Immature natural killer cell (primary cell): Measurements from ENCODE around the gene DEFB125. TPM values are rescaled to one million over a fixed set of nuclear protein-coding genes. Genes with fewer than 3 reads are reported as not detected.
"Not testable (repeated sequence)": the region's sequence is repeated elsewhere in the genome, so short reads cannot be mapped to it uniquely, and the experiment has no call there.

Source experiments
- DNase-seq, 3 donors: peaks; one replicate each; pipeline ENCODE4 v3.0.0; 2022; ENCODE audit warnings: mixed read lengths in 1 of 3
- H3K27ac Mint-ChIP-seq, 6 donors: one replicate each; pipeline ENCODE4 v1.8.0; 2020; ENCODE audit warnings: mixed read lengths in 6 of 6, mild to moderate bottlenecking in 5 of 6, inconsistent platforms in 4 of 6, moderate library complexity in 3 of 6
- H3K27me3 Mint-ChIP-seq, 3 donors: one replicate each; pipeline ENCODE4 v1.8.0; 2020 to 2021; ENCODE audit warnings: low read depth in 3 of 3, mild to moderate bottlenecking in 3 of 3, mixed read lengths in 3 of 3, moderate library complexity in 3 of 3, inconsistent platforms in 1 of 3
- H3K36me3 Mint-ChIP-seq, 3 donors: one replicate each; pipeline ENCODE4 v1.8.0; 2020; ENCODE audit warnings: mixed read lengths in 3 of 3, inconsistent platforms in 2 of 3, mild to moderate bottlenecking in 2 of 3
- H3K4me1 Mint-ChIP-seq, 2 donors: one replicate each; pipeline ENCODE4 v1.8.0; 2020; ENCODE audit warnings: inconsistent platforms in 2 of 2, mild to moderate bottlenecking in 2 of 2, mixed read lengths in 2 of 2, moderate library complexity in 1 of 2
- H3K4me3 Mint-ChIP-seq, 5 donors: one replicate each; pipeline ENCODE4 v1.8.0; 2020; ENCODE audit warnings: mild to moderate bottlenecking in 5 of 5, mixed read lengths in 5 of 5, inconsistent platforms in 3 of 5, moderate library complexity in 3 of 5
- H3K9me3 Mint-ChIP-seq, 6 donors: one replicate each; pipeline ENCODE4 v1.8.0; 2020; ENCODE audit warnings: mild to moderate bottlenecking in 6 of 6, mixed read lengths in 6 of 6, inconsistent platforms in 4 of 6, moderate library complexity in 3 of 6
- polyA plus RNA-seq, 3 donors: library from polyadenylated mRNA; unstranded; fragments of 300-500 nt; fragmentation: Illumina TruSeq; gene quantifications; one replicate each; pipeline ENCODE4 v1.2.3, GENCODE V29; 2021

Gene DEFB125, protein sequence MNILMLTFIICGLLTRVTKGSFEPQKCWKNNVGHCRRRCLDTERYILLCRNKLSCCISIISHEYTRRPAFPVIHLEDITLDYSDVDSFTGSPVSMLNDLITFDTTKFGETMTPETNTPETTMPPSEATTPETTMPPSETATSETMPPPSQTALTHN
- polyA plus RNA-seq, result not detected

DNA sequence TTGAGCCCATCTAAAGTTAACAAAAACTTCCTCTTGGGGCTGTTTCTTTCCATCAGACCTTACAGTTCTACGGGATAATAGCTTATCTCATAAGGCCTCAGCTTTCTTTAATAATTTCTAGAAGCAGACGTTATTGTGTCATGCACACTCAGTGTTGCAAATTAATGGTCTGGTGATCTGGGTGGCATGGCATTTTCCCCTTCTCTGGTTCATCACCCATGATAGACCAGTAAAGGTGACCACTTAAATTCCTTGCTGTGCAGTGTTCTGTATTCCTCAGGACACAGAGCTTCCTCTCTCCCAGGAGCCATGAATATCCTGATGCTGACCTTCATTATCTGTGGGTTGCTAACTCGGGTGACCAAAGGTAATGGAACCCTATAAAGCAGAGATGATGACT is at the start of gene DEFB125:
Gene DEFB125, plus strand, starts transcription at position 272 of the 400 bp plus-strand sequence. Its CDS starts 38 bp downstream, at position 310.
- Mint-ChIP-seq H3K27ac (no peak within 1 kb of the TSS), H3K36me3 (no peaks in the 10 kb centered on the region), H3K27me3 (peaks cover 0 to 21% (median 4%) of the 10 kb centered on the region in 3 donors), H3K4me3 (no peak within 1 kb of the TSS), H3K4me1 (no peaks in the 10 kb centered on the region), H3K9me3 (no peaks in the 10 kb centered on the region)
- DNase-seq, result no peak

- DNase-seq, result no peak
- Mint-ChIP-seq H3K27me3 (no peaks in the 10 kb centered on the region), H3K27ac (no peak overlapping the region), H3K4me3 (no peak overlapping the region), H3K4me1 (no peaks in the 10 kb centered on the region), H3K9me3 (no peaks in the 10 kb centered on the region), H3K36me3 (no peaks in the 10 kb centered on the region)
Observed at GRCh38 chr20:60035-60918, 27.2 kb upstream of the DEFB125 start.

DNA sequence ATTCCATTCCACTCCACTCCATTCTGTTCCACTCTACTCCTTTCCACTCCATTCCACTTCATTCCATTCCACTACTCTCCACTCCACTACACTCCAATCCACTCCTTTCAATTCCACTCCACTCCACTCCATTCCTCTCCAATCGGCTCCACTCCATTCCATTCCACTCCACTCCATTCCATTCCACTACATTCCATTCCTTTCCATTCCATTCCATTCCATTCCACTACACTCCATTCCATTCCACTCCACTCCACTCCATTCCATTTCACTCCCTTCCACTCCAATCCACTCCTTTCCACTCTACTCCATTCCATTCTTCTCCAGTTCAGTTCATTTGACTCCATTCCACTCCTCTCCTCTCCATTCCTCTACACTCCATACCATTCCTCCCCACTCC is 26.2 kb upstream of the DEFB125 start:
- no peaks in the 10 kb centered on the region for H3K4me1 Mint-ChIP-seq
- no peaks in the 10 kb centered on the region for H3K27me3 Mint-ChIP-seq
- no peak overlapping the region for H3K4me3 Mint-ChIP-seq
- H3K36me3 Mint-ChIP-seq, result no peaks in the 10 kb centered on the region
- H3K9me3 Mint-ChIP-seq, result no peaks in the 10 kb centered on the region
- no peak for DNase-seq
- no peak overlapping the region for H3K27ac Mint-ChIP-seq

- H3K27ac Mint-ChIP-seq, result no peak overlapping the region
- no peak overlapping the region for H3K4me3 Mint-ChIP-seq
- no peaks in the 10 kb centered on the region for H3K9me3 Mint-ChIP-seq
- H3K4me1 Mint-ChIP-seq, result no peaks in the 10 kb centered on the region
- no peak for DNase-seq
- no peaks in the 10 kb centered on the region for H3K27me3 Mint-ChIP-seq
- no peaks in the 10 kb centered on the region for H3K36me3 Mint-ChIP-seq
Observed at GRCh38 chr20:61757-62156, 25.7 kb upstream of the DEFB125 start.

GRCh38 chr20:62487-62886 is 25.0 kb upstream of the DEFB125 start:
- Mint-ChIP-seq H3K27me3 (no peaks in the 10 kb centered on the region), H3K4me3 (no peak overlapping the region), H3K27ac (no peak overlapping the region), H3K4me1 (no peaks in the 10 kb centered on the region), H3K9me3 (no peaks in the 10 kb centered on the region), H3K36me3 (no peaks in the 10 kb centered on the region)
- DNase-seq, result no peak

- Mint-ChIP-seq H3K27me3 (peaks cover 0 to 6% (median 0%) of the 10 kb centered on the region in 3 donors), H3K4me3 (no peak overlapping the region), H3K9me3 (no peaks in the 10 kb centered on the region), H3K27ac (no peak overlapping the region), H3K36me3 (no peaks in the 10 kb centered on the region), H3K4me1 (no peaks in the 10 kb centered on the region)
- no peak for DNase-seq
Observed at GRCh38 chr20:64026-64603, 23.4 kb upstream of the DEFB125 start.

DNA sequence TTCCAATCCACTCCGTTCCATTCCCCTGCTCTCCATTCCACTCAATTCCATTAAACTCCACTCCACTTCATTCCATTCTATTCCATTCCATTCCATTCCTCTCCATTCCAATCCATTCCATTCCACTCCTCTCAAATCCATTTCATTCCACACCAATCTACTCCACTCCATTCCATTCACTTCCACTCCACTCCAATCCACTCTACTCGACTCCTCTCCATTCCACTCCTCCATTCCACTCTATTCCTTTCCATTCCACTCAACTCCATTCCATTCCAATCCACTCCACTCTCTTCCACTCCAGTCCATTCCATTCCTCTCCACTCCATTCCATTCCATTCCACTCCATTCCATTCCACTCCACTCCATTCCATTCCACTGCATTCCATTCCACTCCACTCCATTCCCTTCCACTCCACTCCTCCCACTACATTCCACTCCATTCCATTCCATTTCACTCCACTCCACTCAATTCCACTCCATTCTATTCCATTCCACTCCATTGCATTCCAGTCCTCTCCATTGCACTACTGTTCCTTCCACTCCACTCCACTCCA is 22.6 kb upstream of the DEFB125 start:
- Mint-ChIP-seq H3K4me3 (no peak overlapping the region), H3K36me3 (no peaks in the 10 kb centered on the region), H3K9me3 (no peaks in the 10 kb centered on the region), H3K27ac (no peak overlapping the region), H3K27me3 (peaks cover 0 to 7% (median 3%) of the 10 kb centered on the region in 3 donors), H3K4me1 (no peaks in the 10 kb centered on the region)
- no peak for DNase-seq

DNA sequence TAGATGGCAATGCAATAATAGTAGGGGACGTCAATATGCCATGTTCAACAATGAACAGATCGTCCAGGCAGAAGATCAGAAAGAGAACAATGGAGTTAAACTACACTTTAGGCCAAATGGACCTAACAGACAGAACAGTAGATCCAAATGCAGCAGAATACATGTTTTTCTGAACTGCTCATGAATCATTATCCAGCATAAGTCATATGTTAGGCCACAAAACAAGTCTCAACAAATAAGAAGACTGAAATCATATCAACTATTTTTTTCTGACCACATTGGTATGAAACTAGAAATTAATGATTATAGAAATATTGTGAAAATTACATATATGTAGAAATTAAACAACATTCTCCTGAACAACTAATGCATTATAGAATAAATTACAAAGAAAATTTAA is 10.2 kb upstream of the DEFB125 start:
- no peak for DNase-seq
- peaks cover 0 to 23% (median 7%) of the 10 kb centered on the region in 6 donors for H3K9me3 Mint-ChIP-seq
- no peak overlapping the region for H3K4me3 Mint-ChIP-seq
- H3K36me3 Mint-ChIP-seq, result no peaks in the 10 kb centered on the region
- H3K27ac Mint-ChIP-seq, result no peak overlapping the region
- H3K4me1 Mint-ChIP-seq, result no peaks in the 10 kb centered on the region
- peaks cover 11 to 29% (median 11%) of the 10 kb centered on the region in 3 donors for H3K27me3 Mint-ChIP-seq

DNA sequence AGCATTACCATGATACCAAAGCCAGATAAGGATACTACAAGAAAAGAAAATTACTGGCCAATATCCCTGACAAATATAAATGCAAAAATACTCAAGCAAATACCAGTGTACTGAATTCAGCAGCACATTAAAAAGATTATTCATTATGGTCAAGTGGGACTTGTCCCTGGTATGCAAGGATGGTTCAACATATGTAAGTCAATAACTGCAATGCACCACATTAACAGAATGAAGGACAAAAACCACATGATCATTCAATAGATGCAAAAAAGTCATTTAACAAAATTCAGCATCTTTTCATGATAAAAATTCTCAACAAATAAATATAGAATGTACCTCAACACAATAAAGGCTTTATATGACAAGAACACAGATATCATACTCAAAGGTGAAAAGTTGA is 9.1 kb upstream of the DEFB125 start:
- Mint-ChIP-seq H3K36me3 (no peaks in the 10 kb centered on the region), H3K27ac (no peak overlapping the region), H3K4me1 (no peaks in the 10 kb centered on the region), H3K9me3 (peaks cover 0 to 23% (median 7%) of the 10 kb centered on the region in 6 donors), H3K4me3 (no peak overlapping the region), H3K27me3 (peaks cover 11 to 23% (median 11%) of the 10 kb centered on the region in 3 donors)
- no peak for DNase-seq

DNA sequence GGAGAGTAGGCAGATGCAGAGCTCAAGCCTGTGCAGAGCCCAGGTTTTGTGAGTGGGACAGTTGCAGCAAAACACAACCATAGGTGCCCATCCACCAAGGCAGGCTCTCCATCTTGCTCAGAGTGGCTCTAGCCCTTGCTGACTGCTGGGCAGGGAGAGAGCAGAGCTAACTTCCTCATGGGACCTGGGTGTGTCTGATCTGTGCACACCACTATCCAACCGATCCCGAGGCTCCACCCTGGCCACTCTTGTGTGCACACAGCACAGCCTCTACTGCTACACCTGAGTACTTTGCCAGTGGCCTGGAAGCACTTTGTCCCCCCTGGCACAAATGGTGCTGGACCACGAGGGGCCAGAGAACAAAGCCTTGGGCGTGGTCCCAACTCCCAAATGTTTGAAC is 7.9 kb upstream of the DEFB125 start:
- Mint-ChIP-seq H3K36me3 (no peaks in the 10 kb centered on the region), H3K9me3 (peaks cover 0 to 21% (median 7%) of the 10 kb centered on the region in 6 donors), H3K27me3 (peaks cover 9 to 22% (median 10%) of the 10 kb centered on the region in 3 donors), H3K4me1 (no peaks in the 10 kb centered on the region), H3K4me3 (no peak overlapping the region), H3K27ac (no peak overlapping the region)
- DNase-seq, result no peak

DNA sequence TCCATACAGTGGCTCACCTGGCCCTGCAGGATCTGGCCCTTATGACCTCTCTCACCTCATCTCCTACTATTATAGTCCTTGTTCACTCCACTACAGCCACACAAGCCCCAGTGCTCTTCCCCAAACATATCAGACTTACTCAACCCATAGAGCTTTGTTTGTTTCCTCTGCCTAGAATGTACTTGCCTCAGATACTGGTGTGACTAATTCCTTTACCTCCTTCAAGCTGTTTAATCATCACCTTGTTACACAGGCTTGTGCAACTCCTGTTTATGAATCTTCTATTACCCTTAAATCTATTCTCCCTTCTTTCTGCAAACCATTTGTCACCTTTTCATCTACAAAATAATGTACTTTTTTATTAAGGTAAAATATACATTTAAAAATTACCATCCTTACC is 3.2 kb downstream of the DEFB125 start:
- H3K4me3 Mint-ChIP-seq, result no peak overlapping the region
- H3K36me3 Mint-ChIP-seq, result peaks cover 0 to 2% (median 0%) of the 10 kb centered on the region in 3 donors
- H3K4me1 Mint-ChIP-seq, result no peaks in the 10 kb centered on the region
- DNase-seq, result no peak
- no peak overlapping the region for H3K27ac Mint-ChIP-seq
- H3K9me3 Mint-ChIP-seq, result peaks cover 0 to 10% (median 7%) of the 10 kb centered on the region in 6 donors
- peaks cover 0 to 21% (median 17%) of the 10 kb centered on the region in 3 donors for H3K27me3 Mint-ChIP-seq

DNA sequence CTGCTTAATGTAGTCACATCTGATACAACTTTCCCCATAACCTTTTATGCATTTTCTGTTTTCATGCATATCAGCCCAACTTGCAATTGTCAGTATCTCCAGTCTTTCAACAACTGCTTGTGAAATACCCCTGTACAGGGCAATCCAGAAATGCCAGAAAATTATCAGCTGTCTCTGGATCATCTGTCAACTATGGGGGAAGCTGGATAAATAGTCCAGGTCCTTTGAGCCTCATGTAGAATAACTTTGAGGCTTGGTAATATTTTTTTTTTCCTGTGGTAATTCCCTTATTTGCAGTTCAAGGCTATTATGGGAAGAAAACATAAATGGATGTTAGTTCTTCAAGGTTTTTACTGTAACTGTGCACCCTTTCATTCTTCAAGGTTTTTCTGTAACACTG is 6.2 kb downstream of the DEFB125 start:
- H3K36me3 Mint-ChIP-seq, result peaks cover 0 to 4% (median 0%) of the 10 kb centered on the region in 3 donors
- H3K4me3 Mint-ChIP-seq, result no peak overlapping the region
- peaks cover 2 to 30% (median 19%) of the 10 kb centered on the region in 3 donors for H3K27me3 Mint-ChIP-seq
- H3K27ac Mint-ChIP-seq, result no peak overlapping the region
- no peaks in the 10 kb centered on the region for H3K4me1 Mint-ChIP-seq
- no peak for DNase-seq
- peaks cover 7 to 22% (median 13%) of the 10 kb centered on the region in 6 donors for H3K9me3 Mint-ChIP-seq

GRCh38 chr20:95215-95614 is 7.7 kb downstream of the DEFB125 start:
- H3K36me3 Mint-ChIP-seq, result peaks cover 0 to 4% (median 0%) of the 10 kb centered on the region in 3 donors
- no peaks in the 10 kb centered on the region for H3K4me1 Mint-ChIP-seq
- peaks cover 2 to 33% (median 17%) of the 10 kb centered on the region in 3 donors for H3K27me3 Mint-ChIP-seq
- no peak for DNase-seq
- peaks cover 7 to 22% (median 13%) of the 10 kb centered on the region in 6 donors for H3K9me3 Mint-ChIP-seq
- H3K4me3 Mint-ChIP-seq, result no peak overlapping the region
- H3K27ac Mint-ChIP-seq, result no peak overlapping the region

DNA sequence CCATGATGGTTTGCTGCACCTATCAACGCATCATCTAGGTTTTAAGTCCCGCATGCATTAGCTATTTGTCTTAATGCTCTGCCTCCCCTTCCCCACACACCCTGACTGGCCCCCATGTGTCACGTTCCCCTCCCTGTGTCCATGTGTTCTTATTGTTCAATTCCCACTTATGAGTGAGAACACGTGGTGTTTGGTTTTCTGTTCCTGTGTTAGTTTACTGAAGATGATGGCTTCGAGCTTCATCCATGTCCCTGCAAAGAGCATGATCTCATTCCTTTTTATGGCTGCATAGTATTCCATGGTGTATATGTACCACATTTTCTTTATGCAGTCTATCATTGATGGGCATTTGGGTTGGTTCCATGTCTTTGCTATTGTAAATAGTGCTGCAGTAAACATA is 10.2 kb downstream of the DEFB125 start:
- Mint-ChIP-seq H3K27me3 (peaks cover 3 to 28% (median 15%) of the 10 kb centered on the region in 3 donors), H3K9me3 (peaks cover 7 to 22% (median 13%) of the 10 kb centered on the region in 6 donors)
- H3K4me3 Mint-ChIP-seq, DNase-seq, H3K36me3 Mint-ChIP-seq, H3K27ac Mint-ChIP-seq, H3K4me1 Mint-ChIP-seq: not testable (repeated sequence)
